MG63 (cell line): ENCODE measurements around the gene EEF2. TPM values are rescaled to one million over a fixed set of nuclear protein-coding genes. Genes with fewer than 3 reads are reported as not detected.
"Not testable (repeated sequence)": the region's sequence is repeated elsewhere in the genome, so short reads cannot be mapped to it uniquely, and the experiment has no call there.

ENCODE experiments used
- DNase-seq: peaks from one replicate; pipeline ENCODE4 v3.0.0-alpha.2; 2020
- H3K27me3 ChIP-seq: fragments of 250-450 bp; sonication (Bioruptor Pico); 2 replicates; pipeline ENCODE4 v1.5.1; 2020; ENCODE audit warnings: mild to moderate bottlenecking, moderate library complexity
- H3K36me3 ChIP-seq: fragments of 250-450 bp; sonication (Bioruptor Pico); 2 replicates; pipeline ENCODE4 v1.5.1; 2020; ENCODE audit warnings: mild to moderate bottlenecking, moderate library complexity
- H3K4me3 ChIP-seq: fragments of 250-450 bp; sonication (Bioruptor Pico); 2 replicates; pipeline ENCODE4 v1.5.1; 2020; ENCODE audit warnings: mild to moderate bottlenecking, moderate library complexity
- H3K9me3 ChIP-seq: fragments of 250-450 bp; sonication (Bioruptor Pico); 2 replicates; pipeline ENCODE4 v1.5.1; 2020; ENCODE audit warnings: mild to moderate bottlenecking, moderate library complexity
- total RNA-seq: library from RNA; depleted of rRNA; stranded (reverse); fragments of >200 nt; shearing (Covaris generic); gene quantifications from 2 replicates; pipeline ENCODE4 v1.2.3, GENCODE V29; 2014; ENCODE audit warnings: low replicate concordance

Gene EEF2
- total RNA-seq, 1 experiment from 2014 or later, result 1,573 TPM

- no peak for DNase-seq
- H3K4me3 ChIP-seq, result no peak overlapping the region
These were observed 32.9 kb upstream of the EEF2 start for GRCh38 chr19:4018140-4018613.

GRCh38 chr19:4016903-4017638 is 31.8 kb upstream of the EEF2 start:
- no peak overlapping the region for H3K4me3 ChIP-seq
- H3K36me3 ChIP-seq, result peaks cover 2% of the 10 kb centered on the region; the same call in 1 of the 2 replicates
- no peaks in the 10 kb centered on the region for H3K27me3 ChIP-seq
- no peak for DNase-seq
- H3K9me3 ChIP-seq, result no peaks in the 10 kb centered on the region

More at GRCh38 chr19:4018140-4018613, 32.9 kb upstream of the EEF2 start:
- H3K9me3 ChIP-seq, result no peaks in the 10 kb centered on the region
- peaks cover 2% of the 10 kb centered on the region; the same call in 1 of the 2 replicates for H3K36me3 ChIP-seq
- H3K27me3 ChIP-seq, result no peaks in the 10 kb centered on the region

GRCh38 chr19:4016486-4016885 is 31.2 kb upstream of the EEF2 start:
- Histone ChIP-seq H3K27me3 (no peaks in the 10 kb centered on the region), H3K4me3 (no peak overlapping the region), H3K9me3 (no peaks in the 10 kb centered on the region), H3K36me3 (no peaks in the 10 kb centered on the region)
- DNase-seq, result no peak

GRCh38 chr19:4015705-4016402 is 30.6 kb upstream of the EEF2 start:
- H3K36me3 ChIP-seq, result no peaks in the 10 kb centered on the region; the same call in 1 of the 2 replicates
- no peak for DNase-seq
- no peaks in the 10 kb centered on the region for H3K9me3 ChIP-seq
- H3K4me3 ChIP-seq, result no peak overlapping the region
- H3K27me3 ChIP-seq, result no peaks in the 10 kb centered on the region

- Histone ChIP-seq H3K36me3 (no peaks in the 10 kb centered on the region; the same call in 1 of the 2 replicates), H3K4me3 (no peak overlapping the region), H3K9me3 (no peaks in the 10 kb centered on the region), H3K27me3 (no peaks in the 10 kb centered on the region)
- DNase-seq, result no peak
These were observed 29.6 kb upstream of the EEF2 start for GRCh38 chr19:4014541-4015491.

GRCh38 chr19:4013886-4014540 is 28.8 kb upstream of the EEF2 start:
- DNase-seq, result no peak
- H3K4me3 ChIP-seq, result no peak overlapping the region
- no peaks in the 10 kb centered on the region; the same call in 1 of the 2 replicates for H3K36me3 ChIP-seq
- H3K27me3 ChIP-seq, result no peaks in the 10 kb centered on the region
- H3K9me3 ChIP-seq, result no peaks in the 10 kb centered on the region

- Histone ChIP-seq H3K36me3 (no peaks in the 10 kb centered on the region; the same call in 1 of the 2 replicates), H3K9me3 (no peaks in the 10 kb centered on the region), H3K4me3 (no peak overlapping the region), H3K27me3 (no peaks in the 10 kb centered on the region)
- DNase-seq, result no peak
These were observed 27.8 kb upstream of the EEF2 start for GRCh38 chr19:4012975-4013634.

GRCh38 chr19:4012092-4012974 is 27.1 kb upstream of the EEF2 start:
- H3K9me3 ChIP-seq, result no peaks in the 10 kb centered on the region
- DNase-seq, result no peak
- H3K27me3 ChIP-seq, result no peaks in the 10 kb centered on the region
- no peak overlapping the region for H3K4me3 ChIP-seq
- no peaks in the 10 kb centered on the region; the same call in 1 of the 2 replicates for H3K36me3 ChIP-seq

- DNase-seq, H3K9me3 ChIP-seq, H3K27me3 ChIP-seq, H3K4me3 ChIP-seq, H3K36me3 ChIP-seq: not testable (repeated sequence)
These were observed 26.2 kb upstream of the EEF2 start for GRCh38 chr19:4011430-4011829.

GRCh38 chr19:4010808-4011110 is 25.5 kb upstream of the EEF2 start:
- Histone ChIP-seq H3K27me3 (no peaks in the 10 kb centered on the region), H3K36me3 (no peaks in the 10 kb centered on the region; the same call in 1 of the 2 replicates), H3K4me3 (no peak overlapping the region), H3K9me3 (no peaks in the 10 kb centered on the region)
- DNase-seq, result no peak

- DNase-seq, result no peak
- no peak overlapping the region for H3K4me3 ChIP-seq
- H3K27me3 ChIP-seq, result no peaks in the 10 kb centered on the region
- H3K9me3 ChIP-seq, result no peaks in the 10 kb centered on the region
- no peaks in the 10 kb centered on the region; the same call in 1 of the 2 replicates for H3K36me3 ChIP-seq
These were observed 24.9 kb upstream of the EEF2 start for GRCh38 chr19:4009990-4010807.

- DNase-seq, result peak; percentile 26
- Histone ChIP-seq H3K36me3 (no peaks in the 10 kb centered on the region; the same call in 1 of the 2 replicates), H3K9me3 (no peaks in the 10 kb centered on the region), H3K4me3 (peak overlapping the region; percentile 87), H3K27me3 (no peaks in the 10 kb centered on the region)
These were observed 22.7 kb upstream of the EEF2 start for GRCh38 chr19:4007836-4008539.

- no peaks in the 10 kb centered on the region; the same call in 1 of the 2 replicates for H3K36me3 ChIP-seq
- H3K4me3 ChIP-seq, result peak within 1 kb of the TSS; percentile 87
- DNase-seq, result peak; percentile 89
- H3K9me3 ChIP-seq, result no peaks in the 10 kb centered on the region
- no peaks in the 10 kb centered on the region for H3K27me3 ChIP-seq
These were observed 22.0 kb upstream of the EEF2 start, which contains the start of gene PIAS4 for GRCh38 chr19:4007021-4007835. Gene PIAS4, plus strand, starts transcription at chr19:4007736. Its CDS starts 25 bp downstream, at chr19:4007761.
